OCI-LY1 (cell line): Measurements from ENCODE around the gene C1QTNF5.

ENCODE experiments used
- EZH2 ChIP-seq: fragments of 200-600 bp; sonication (generic), shearing (Covaris generic); IDR thresholded peaks from 2 replicates; pipeline ENCODE4 v1.8.0; 2017; ENCODE audit warnings: borderline replicate concordance, mixed run types, mild to moderate bottlenecking, antibody characterized with exemption, low read length, moderate library complexity, mixed read lengths
- TF ChIP-seq, protein P1 (sequence below): fragments of 200-600 bp; sonication (generic), shearing (Covaris generic); IDR thresholded peaks from 2 replicates; pipeline ENCODE4 v1.5.1; 2017; ENCODE audit warnings: mild to moderate bottlenecking, antibody characterized with exemption, low read length, moderate library complexity, mixed read lengths

DNA sequence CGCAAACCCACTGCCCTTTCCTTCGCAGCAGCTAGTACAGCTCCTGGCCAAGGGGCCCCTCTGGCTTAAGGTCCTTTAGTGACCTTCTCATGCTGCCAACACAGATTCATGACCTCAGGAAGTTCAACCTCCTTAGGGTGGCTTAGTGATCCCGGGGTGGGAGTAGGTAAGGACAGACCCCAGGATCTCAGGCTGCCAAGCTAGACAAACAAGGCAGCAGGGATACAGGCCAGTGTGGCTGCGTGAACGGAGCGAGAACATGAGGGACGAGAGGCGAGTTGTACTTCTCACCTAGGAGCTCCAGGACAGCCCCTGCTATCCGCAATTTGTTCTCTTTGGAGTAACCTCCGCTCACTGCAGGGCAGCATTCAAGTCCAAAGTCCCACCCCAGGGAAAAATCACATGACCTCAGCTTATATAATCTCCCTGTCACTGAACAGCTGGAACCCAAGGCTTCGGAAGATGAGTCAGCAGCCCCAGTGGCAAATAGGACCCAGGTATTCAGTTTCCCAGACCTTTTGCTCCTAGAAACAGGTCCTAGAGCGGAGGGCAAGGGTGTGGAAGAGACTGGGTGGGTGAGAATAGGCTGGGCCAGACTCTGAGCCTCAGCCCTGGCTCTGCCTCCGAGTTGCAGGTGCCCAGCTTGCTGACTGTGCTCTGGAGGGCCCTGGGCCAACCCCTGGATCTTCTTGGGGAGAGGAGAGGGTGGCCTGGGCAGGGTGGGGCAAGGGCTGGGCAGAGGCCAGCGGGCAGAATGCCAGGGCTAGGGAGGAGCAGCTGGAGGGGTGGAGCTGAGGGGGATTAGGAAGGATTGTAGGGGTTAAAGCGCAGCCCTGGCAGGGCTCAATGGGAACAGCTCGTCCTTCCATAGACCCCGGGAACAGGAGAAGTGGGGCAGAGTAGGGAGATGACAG, 27.7 kb upstream of the C1QTNF5 start:
- TF ChIP-seq, protein P1, sequence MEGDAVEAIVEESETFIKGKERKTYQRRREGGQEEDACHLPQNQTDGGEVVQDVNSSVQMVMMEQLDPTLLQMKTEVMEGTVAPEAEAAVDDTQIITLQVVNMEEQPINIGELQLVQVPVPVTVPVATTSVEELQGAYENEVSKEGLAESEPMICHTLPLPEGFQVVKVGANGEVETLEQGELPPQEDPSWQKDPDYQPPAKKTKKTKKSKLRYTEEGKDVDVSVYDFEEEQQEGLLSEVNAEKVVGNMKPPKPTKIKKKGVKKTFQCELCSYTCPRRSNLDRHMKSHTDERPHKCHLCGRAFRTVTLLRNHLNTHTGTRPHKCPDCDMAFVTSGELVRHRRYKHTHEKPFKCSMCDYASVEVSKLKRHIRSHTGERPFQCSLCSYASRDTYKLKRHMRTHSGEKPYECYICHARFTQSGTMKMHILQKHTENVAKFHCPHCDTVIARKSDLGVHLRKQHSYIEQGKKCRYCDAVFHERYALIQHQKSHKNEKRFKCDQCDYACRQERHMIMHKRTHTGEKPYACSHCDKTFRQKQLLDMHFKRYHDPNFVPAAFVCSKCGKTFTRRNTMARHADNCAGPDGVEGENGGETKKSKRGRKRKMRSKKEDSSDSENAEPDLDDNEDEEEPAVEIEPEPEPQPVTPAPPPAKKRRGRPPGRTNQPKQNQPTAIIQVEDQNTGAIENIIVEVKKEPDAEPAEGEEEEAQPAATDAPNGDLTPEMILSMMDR: no peak
- TF ChIP-seq EZH2: no peak
